Trophoblast cell (in vitro differentiated cells and primary cell): ENCODE measurements around the gene IP6K2.

Source experiments
- DNase-seq, 2 donors: peaks; one replicate each; pipeline ENCODE4 v3.0.0-alpha.2; 2016
- H2AFZ ChIP-seq: 2 replicates; pipeline ENCODE4 v1.6.1; 2013; ENCODE audit warnings: low read length, moderate library complexity, mild to moderate bottlenecking; ENCODE audit not compliant: insufficient read depth, poor library complexity
- H2AK5ac ChIP-seq: 2 replicates; pipeline ENCODE4 v1.6.1; 2013; ENCODE audit warnings: mild to moderate bottlenecking, low read length
- H2BK120ac ChIP-seq: 2 replicates; pipeline ENCODE4 v1.6.1; 2013; ENCODE audit warnings: low read length, mild to moderate bottlenecking, moderate library complexity; ENCODE audit not compliant: insufficient read depth, poor library complexity
- H2BK12ac ChIP-seq: 2 replicates; pipeline ENCODE4 v1.6.1; 2013; ENCODE audit warnings: mild to moderate bottlenecking, low read length, moderate library complexity
- H2BK5ac ChIP-seq: 2 replicates; pipeline ENCODE4 v1.6.1; 2013; ENCODE audit warnings: low read length, low read depth, moderate library complexity, mild to moderate bottlenecking; ENCODE audit not compliant: poor library complexity
- H3K14ac ChIP-seq: 2 replicates; pipeline ENCODE4 v1.6.1; 2013; ENCODE audit warnings: mild to moderate bottlenecking, low read length
- H3K18ac ChIP-seq: 2 replicates; pipeline ENCODE4 v1.6.1; 2013; ENCODE audit warnings: mild to moderate bottlenecking, low read length
- H3K23ac ChIP-seq: 2 replicates; pipeline ENCODE4 v1.6.1; 2013; ENCODE audit warnings: low read length
- H3K27ac ChIP-seq: 2 replicates; pipeline ENCODE4 v1.5.1; 2013; ENCODE audit warnings: low read depth, mild to moderate bottlenecking, inconsistent platforms, low read length, moderate library complexity
- H3K27me3 ChIP-seq: 2 replicates; pipeline ENCODE4 v1.6.1; 2013; ENCODE audit warnings: inconsistent platforms, mild to moderate bottlenecking, low read length, moderate library complexity; ENCODE audit not compliant: insufficient read depth
- H3K36me3 ChIP-seq, 2 experiments: 1 replicate in 1 of 2; 2 replicates in 1 of 2; pipeline ENCODE4 v1.6.1; 2013; ENCODE audit warnings: low read length in 2 of 2, mild to moderate bottlenecking in 2 of 2, moderate library complexity in 1 of 2; ENCODE audit not compliant: insufficient read depth in 2 of 2, control insufficient read depth in 1 of 2
- H3K4ac ChIP-seq: 2 replicates; pipeline ENCODE4 v1.6.1; 2013; ENCODE audit warnings: low read depth, mild to moderate bottlenecking, low read length, moderate library complexity
- H3K4me1 ChIP-seq, 2 experiments: 1 replicate in 1 of 2; 2 replicates in 1 of 2; pipeline ENCODE4 v1.6.1; 2013; ENCODE audit warnings: low read length in 2 of 2, mild to moderate bottlenecking in 2 of 2, moderate library complexity in 1 of 2; ENCODE audit not compliant: insufficient read depth in 2 of 2, control insufficient read depth in 1 of 2
- H3K4me2 ChIP-seq: 2 replicates; pipeline ENCODE4 v1.6.1; 2013; ENCODE audit warnings: inconsistent platforms, mild to moderate bottlenecking, low read length, moderate library complexity
- H3K4me3 ChIP-seq: 2 replicates; pipeline ENCODE4 v1.5.1; 2013; ENCODE audit warnings: mild to moderate bottlenecking, low read depth, low read length, inconsistent platforms
- H3K79me1 ChIP-seq: one replicate; pipeline ENCODE4 v1.6.1; 2013; ENCODE audit warnings: low read length
- H3K79me2 ChIP-seq: 2 replicates; pipeline ENCODE4 v1.6.1; 2013; ENCODE audit warnings: low read length, mild to moderate bottlenecking; ENCODE audit not compliant: control insufficient read depth, insufficient read depth, poor library complexity
- H3K9ac ChIP-seq: 2 replicates; pipeline ENCODE4 v1.6.1; 2013; ENCODE audit warnings: mild to moderate bottlenecking, low read length
- H3K9me3 ChIP-seq: 2 replicates; pipeline ENCODE4 v1.6.1; 2013; ENCODE audit warnings: low read depth, mild to moderate bottlenecking, control low read depth, inconsistent platforms, low read length; ENCODE audit not compliant: insufficient read depth
- H4K12ac ChIP-seq: 2 replicates; pipeline ENCODE4 v1.6.1; 2013; ENCODE audit warnings: low read depth, mild to moderate bottlenecking, low read length, moderate library complexity
- H4K8ac ChIP-seq: 2 replicates; pipeline ENCODE4 v1.6.1; 2013; ENCODE audit warnings: low read depth, mild to moderate bottlenecking, low read length, moderate library complexity
- H4K91ac ChIP-seq: one replicate; pipeline ENCODE4 v1.6.1; 2013; ENCODE audit warnings: low read depth, mild to moderate bottlenecking, low read length, moderate library complexity
- WGBS: extraction: QIAGEN DNeasy Blood & Tissue Kit; methylation state at CpG from one replicate; pipeline ENCODE4 v1.1.7; 2013; ENCODE audit warnings: missing lambda C conversion rate; ENCODE audit not compliant: insufficient read length, insufficient coverage; ENCODE audit errors: extremely low coverage; 5-methylcytosine and 5-hydroxymethylcytosine counted together

Gene IP6K2

GRCh38 chr3:48655606-48656005 lies 61.4 kb downstream of the IP6K2 start:
- Histone ChIP-seq H4K12ac (no peak overlapping the region), H2BK5ac (no peak overlapping the region), H2BK120ac (no peak overlapping the region), H3K23ac (no peak overlapping the region), H2AFZ (no peak overlapping the region), H3K4me1 (peaks cover 4 to 9% of the 10 kb centered on the region in 2 experiments), H3K4ac (no peak overlapping the region), H3K4me2 (peak overlapping the region; percentile 64), H3K79me1 (no peaks in the 10 kb centered on the region), H4K91ac (no peak overlapping the region), H3K9ac (no peak overlapping the region), H4K8ac (no peak overlapping the region), H3K27ac (no peak overlapping the region), H3K14ac (no peak overlapping the region), H3K27me3 (no peaks in the 10 kb centered on the region), H3K18ac (no peak overlapping the region), H2BK12ac (no peak overlapping the region), H3K4me3 (no peak overlapping the region), H3K36me3 (no peaks in the 10 kb centered on the region), H2AK5ac (no peak overlapping the region), H3K9me3 (peaks cover 26% of the 10 kb centered on the region), H3K79me2 (no peaks in the 10 kb centered on the region)
- no CpG with 5 or more reads among the region's 30 CpGs for WGBS
- no peak for DNase-seq

- no peak overlapping the region for H2BK12ac ChIP-seq
- no peak overlapping the region for H4K12ac ChIP-seq
- no peak overlapping the region for H3K23ac ChIP-seq
- H2AFZ ChIP-seq = no peak overlapping the region
- no peak overlapping the region for H3K4me3 ChIP-seq
- peaks cover 22% of the 10 kb centered on the region for H3K9me3 ChIP-seq
- H3K14ac ChIP-seq = no peak overlapping the region
- no peak overlapping the region for H3K27ac ChIP-seq
- no peaks in the 10 kb centered on the region for H3K27me3 ChIP-seq
- peaks cover 4 to 9% of the 10 kb centered on the region in 2 experiments for H3K4me1 ChIP-seq
- no peak overlapping the region for H2BK5ac ChIP-seq
- H3K4me2 ChIP-seq = no peak overlapping the region
- no peak overlapping the region for H4K8ac ChIP-seq
- H3K79me2 ChIP-seq = no peaks in the 10 kb centered on the region
- DNase-seq = no peak
- no peak overlapping the region for H2BK120ac ChIP-seq
- H3K18ac ChIP-seq = no peak overlapping the region
- H2AK5ac ChIP-seq = no peak overlapping the region
- H3K9ac ChIP-seq = no peak overlapping the region
- no peak overlapping the region for H4K91ac ChIP-seq
- H3K4ac ChIP-seq = no peak overlapping the region
- no peaks in the 10 kb centered on the region for H3K36me3 ChIP-seq
- H3K79me1 ChIP-seq = no peaks in the 10 kb centered on the region
- no CpG with 5 or more reads among the region's 12 CpGs for WGBS
Observed at GRCh38 chr3:48655063-48655462, 62.0 kb downstream of the IP6K2 start.

- Histone ChIP-seq H2AFZ (no peak overlapping the region), H4K8ac (no peak overlapping the region), H3K4me1 (peaks cover 4 to 9% of the 10 kb centered on the region in 2 experiments), H3K79me2 (no peaks in the 10 kb centered on the region), H2BK12ac (no peak overlapping the region), H3K27me3 (no peaks in the 10 kb centered on the region), H3K14ac (no peak overlapping the region), H3K18ac (no peak overlapping the region), H3K4me2 (no peak overlapping the region), H3K4me3 (no peak overlapping the region), H3K9ac (no peak overlapping the region), H2AK5ac (no peak overlapping the region), H3K4ac (no peak overlapping the region), H2BK120ac (no peak overlapping the region), H2BK5ac (no peak overlapping the region), H4K12ac (no peak overlapping the region), H3K27ac (no peak overlapping the region), H4K91ac (no peak overlapping the region), H3K23ac (no peak overlapping the region), H3K36me3 (no peaks in the 10 kb centered on the region), H3K9me3 (peaks cover 12% of the 10 kb centered on the region), H3K79me1 (no peaks in the 10 kb centered on the region)
- WGBS = no CpG with 5 or more reads among the region's 15 CpGs
- no peak for DNase-seq
Observed at GRCh38 chr3:48652923-48653715, 63.9 kb downstream of the IP6K2 start.

- Histone ChIP-seq H2BK12ac (no peak overlapping the region), H3K14ac (no peak overlapping the region), H2BK5ac (no peak overlapping the region), H2AFZ (no peak overlapping the region), H3K4me2 (no peak overlapping the region), H3K9ac (no peak overlapping the region), H3K79me2 (no peaks in the 10 kb centered on the region), H4K12ac (no peak overlapping the region), H3K27me3 (no peaks in the 10 kb centered on the region), H3K9me3 (peaks cover 8% of the 10 kb centered on the region), H3K4me1 (peaks cover 4 to 8% of the 10 kb centered on the region in 2 experiments), H3K4me3 (no peak overlapping the region), H3K79me1 (no peaks in the 10 kb centered on the region), H3K36me3 (no peaks in the 10 kb centered on the region), H3K18ac (no peak overlapping the region), H2BK120ac (no peak overlapping the region), H3K4ac (no peak overlapping the region), H2AK5ac (no peak overlapping the region), H4K91ac (no peak overlapping the region), H3K23ac (no peak overlapping the region), H3K27ac (no peak overlapping the region), H4K8ac (no peak overlapping the region)
- DNase-seq = no peak
- no CpG with 5 or more reads among the region's 11 CpGs for WGBS
Observed at GRCh38 chr3:48651771-48652170, 65.2 kb downstream of the IP6K2 start.
